GM21528 (cell line): ENCODE measurements around the gene SHISA7.

Experiments
- ATAC-seq: cut with Tn5 transposase; IDR thresholded peaks from one replicate; pipeline ENCODE4 v1.9.1; 2021; ENCODE audit warnings: mild to moderate bottlenecking, moderate library complexity; ENCODE audit not compliant: unreplicated experiment, low FRiP score

The SHISA7 gene

GRCh38 chr19:55443045-55443823, at the start of gene SHISA7:
SHISA7 (minus strand) TSS chr19:55443300; CDS start chr19:55442863, 437 bp downstream.
- ATAC-seq = no peak

DNA sequence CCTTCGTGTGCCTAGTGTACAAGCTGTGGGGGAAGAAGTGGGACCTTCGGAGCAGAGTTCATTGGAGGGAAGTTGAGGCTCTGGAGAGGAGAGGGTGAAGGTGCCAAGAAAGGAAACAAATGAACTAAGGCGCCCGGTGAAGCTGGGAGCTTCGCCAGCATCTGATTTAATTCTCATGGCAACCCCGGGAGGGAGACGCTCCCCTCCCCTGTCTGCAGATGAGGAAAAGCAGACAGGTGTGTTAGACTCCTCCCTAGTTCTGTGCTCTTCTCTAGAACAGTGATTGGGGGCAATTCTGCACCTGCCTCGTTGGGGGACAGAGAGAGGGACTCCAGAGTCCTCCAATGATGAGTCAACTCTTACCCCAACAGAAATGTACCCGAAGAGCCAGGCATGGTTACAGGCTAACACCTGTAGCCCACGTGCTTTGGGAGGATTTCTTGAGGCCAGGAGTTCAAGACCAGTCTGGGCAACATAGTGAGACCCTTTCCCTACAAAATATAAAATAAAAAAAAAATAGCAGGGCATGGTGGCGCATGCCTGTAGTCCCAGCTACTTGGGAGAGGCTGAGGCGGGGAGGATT, 49.4 kb upstream of the SHISA7 start:
- ATAC-seq = no peak

DNA sequence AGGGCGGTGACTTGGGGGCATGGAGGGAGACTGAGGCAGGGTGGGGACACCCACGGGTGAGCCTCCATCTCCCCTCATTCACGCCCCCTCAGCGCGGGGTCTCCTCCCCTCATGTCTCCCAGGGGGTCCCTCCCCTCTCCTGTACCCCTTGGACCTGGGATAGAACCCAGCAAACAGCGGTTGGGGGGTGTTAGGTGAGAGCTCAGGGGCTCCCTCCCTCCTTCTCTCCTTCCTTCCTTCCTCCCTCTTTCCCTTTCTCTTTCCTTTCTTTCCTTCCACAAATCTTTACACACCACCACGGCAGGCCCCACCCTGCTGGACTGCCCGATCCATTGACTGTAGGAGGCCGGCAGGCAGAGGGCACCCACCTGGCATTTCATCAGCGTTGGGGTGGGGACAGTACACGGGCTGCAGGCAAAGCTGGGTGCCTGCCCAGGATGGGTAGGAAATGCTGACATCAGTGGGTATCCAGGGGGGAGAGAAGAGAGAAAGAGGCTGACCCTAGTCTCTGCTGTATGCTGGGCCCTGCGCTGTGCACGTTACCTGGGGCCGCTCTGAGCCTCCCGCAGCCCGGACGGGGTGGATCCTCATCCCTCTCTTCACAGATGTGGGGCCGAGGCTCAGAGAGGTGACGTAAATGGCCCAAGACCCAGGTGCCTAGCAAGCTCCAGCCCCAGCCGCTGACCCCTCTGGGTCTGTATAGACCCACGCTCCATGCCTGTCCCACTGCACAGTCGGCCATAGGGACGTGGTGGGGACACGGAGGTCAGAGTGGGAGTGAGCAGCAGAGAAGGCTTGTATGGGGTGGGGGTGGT, 48.7 kb upstream of the SHISA7 start:
- ATAC-seq = no peak

GRCh38 chr19:55490478-55491432, 47.7 kb upstream of the SHISA7 start:
- no peak for ATAC-seq

DNA sequence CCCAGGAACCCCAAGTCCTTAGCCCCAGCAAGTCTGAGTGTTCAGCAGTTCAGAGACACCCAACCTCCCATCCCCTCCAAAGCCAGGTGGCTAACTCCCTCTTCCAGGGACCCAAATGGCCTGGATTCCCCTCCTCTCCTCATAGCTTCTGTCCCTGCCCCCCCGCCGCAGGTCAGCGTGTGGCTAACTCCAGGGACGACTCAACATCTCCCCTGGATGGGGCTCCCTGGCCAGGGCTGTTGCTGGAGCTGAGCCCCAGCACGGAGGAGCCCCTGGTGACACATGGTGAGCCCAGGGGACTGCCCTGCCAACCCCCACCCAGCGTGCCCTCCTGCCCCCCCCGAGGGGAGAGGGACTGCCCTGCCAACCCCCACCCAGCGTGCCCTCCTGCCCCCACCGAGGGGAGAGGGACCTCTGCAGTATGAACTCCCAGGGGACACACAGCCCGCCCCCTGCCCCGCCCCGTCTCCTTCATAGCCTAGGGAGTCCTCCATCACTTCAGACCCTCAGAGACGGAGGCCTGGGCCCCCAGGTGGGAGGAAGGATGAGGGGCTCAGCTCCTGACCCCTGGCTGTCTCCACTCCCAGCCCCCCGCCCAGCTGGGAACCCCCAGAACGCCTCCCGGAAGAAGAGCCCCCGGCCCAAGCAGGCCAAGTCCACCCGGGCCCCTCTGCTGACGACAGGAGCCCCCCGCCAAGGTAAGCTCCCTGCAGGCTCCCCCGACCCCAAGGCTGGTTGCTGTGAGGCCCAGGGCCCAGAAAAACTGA, 46.8 kb upstream of the SHISA7 start:
- no peak for ATAC-seq

- ATAC-seq = no peak
Measured at GRCh38 chr19:55488986-55489710, 46.0 kb upstream of the SHISA7 start.

GRCh38 chr19:55487924-55488687, 45.0 kb upstream of the SHISA7 start, which contains the start of gene SSC5D:
SSC5D (plus strand) TSS chr19:55488436; CDS start chr19:55488590, 154 bp downstream.
- no peak for ATAC-seq

- no peak for ATAC-seq
Measured at GRCh38 chr19:55486971-55487923, 44.1 kb upstream of the SHISA7 start.

DNA sequence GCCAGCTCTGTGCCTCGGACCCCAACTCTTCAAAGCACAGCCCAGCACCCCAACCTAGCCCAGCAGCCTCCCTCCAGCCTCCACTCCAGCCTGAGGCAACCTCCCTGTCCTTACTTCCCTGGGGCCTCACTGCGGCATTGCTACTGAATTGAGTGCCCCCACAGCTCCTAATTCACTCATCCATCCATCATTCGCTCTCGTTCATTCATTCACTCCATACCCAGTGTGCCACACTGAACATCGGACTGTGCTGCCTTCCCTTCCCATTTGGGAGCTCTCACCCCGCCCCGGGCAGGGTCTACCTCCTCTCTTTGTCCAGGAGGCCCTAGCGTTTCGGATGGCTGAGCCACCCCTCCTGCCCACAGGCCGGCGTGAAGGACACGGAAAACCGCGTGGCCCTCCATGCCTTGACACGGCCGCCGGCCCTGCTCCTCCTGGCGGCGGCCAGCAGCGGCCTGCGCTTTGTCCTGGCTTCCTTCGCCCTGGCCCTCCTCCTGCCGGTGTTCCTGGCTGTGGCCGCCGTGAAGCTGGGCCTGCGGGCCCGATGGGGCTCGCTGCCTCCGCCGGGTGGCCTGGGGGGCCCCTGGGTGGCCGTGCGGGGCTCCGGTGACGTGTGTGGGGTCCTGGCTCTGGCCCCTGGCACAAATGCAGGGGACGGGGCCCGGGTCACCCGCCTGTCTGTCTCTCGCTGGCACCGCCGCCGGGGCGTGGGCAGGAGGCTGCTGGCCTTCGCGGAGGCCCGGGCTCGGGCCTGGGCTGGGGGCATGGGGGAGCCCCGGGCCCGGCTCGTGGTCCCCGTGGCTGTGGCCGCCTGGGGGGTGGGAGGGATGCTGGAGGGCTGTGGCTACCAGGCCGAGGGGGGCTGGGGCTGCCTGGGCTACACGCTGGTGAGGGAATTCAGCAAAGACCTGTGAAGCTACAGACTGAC, 43.2 kb upstream of the SHISA7 start:
- no peak for ATAC-seq

- ATAC-seq = no peak
Measured at GRCh38 chr19:55485439-55486011, 42.4 kb upstream of the SHISA7 start.

- ATAC-seq = no peak
Measured at GRCh38 chr19:55484593-55485438, 41.7 kb upstream of the SHISA7 start, which contains the start of gene NAT14. NAT14 (plus strand) TSS chr19:55485188; CDS start chr19:55485709, 521 bp downstream.

GRCh38 chr19:55483706-55484592, 40.8 kb upstream of the SHISA7 start:
- ATAC-seq = no peak

DNA sequence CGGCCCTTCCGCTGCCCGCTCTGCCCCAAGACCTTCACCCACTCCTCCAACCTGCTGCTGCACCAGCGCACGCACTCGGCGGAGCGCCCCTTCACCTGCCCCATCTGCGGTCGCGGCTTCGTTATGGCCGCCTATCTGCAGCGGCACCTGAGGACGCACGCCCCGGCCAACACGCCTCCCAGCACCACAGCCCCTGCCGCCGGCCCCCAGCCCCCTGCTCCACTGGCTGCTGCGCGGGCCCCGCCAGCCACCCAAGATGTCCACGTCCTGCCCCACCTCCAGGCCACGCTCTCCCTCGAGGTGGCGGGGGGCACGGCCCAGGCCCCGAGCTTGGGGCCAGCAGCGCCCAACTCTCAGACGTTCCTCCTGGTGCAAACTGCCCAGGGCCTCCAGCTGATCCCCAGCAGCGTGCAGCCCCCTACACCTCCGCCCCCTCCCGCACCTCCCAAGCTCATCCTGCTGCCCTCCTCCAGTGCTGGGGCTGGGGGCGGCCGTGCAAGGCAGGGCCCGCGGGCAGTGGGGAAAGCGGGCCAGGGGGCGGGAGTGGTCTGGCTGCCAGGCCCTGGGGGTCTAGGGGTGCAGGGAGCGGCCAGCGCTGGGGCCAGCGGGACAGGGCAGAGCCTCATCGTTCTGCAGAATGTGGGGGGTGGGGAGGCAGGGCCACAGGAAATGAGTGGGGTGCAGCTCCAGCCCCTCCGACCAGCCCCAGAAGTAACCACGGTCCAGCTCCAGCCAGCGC, 40.0 kb upstream of the SHISA7 start:
- ATAC-seq = no peak
